Measurements from ENCODE around the gene TFPT.
A peak's percentile ranks its signal among the peaks of the same experiment; 100 is the strongest.

Gene TFPT, protein sequence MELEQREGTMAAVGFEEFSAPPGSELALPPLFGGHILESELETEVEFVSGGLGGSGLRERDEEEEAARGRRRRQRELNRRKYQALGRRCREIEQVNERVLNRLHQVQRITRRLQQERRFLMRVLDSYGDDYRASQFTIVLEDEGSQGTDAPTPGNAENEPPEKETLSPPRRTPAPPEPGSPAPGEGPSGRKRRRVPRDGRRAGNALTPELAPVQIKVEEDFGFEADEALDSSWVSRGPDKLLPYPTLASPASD

DNA sequence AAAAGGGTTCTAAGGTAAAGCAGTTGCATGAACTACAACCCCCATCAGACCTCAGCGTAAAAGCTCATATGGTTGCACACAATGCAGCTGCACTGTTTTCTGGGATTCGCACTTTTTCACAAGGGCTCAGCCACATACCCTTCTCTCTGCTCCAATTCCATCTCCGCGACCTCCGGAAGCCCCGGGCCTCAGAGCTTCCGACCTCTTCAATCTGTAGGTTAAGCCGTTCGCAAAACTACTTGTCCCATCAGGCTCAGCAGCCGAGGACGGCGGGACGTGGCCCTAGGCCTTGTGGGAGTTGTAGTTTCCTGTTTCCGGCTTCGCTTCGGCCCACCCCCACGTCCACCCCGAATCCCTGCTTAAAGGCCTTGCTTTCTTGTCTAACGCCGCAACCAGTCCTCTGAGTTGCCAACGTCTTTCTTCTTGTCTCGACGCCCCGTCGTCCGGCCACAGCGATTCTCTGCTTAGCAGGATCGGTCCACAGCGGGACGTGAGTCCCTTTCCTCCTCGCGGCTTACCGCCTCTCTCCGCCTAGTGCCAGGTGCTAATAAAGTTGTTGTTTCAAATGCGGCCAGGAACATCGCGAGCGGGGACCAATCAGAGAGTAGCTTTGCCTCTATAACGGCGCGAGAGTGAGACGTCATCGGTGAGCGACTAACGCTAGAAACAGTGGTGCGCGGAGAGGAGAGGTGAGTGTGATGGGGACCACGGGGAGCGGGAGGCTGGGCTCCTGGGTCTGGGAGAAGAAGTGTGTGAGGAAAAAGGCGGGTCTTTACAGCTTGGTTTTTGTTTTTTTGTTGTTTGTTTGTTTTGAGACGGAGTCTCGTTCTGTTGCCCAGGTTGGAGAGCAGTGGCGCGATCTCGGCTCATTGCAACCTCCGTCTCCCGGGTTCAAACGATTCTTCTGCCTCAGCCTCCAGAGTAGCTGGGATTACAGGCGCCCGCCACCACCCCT is at the start of gene TFPT, which contains the start of gene PRPF31:
TSS of gene TFPT (minus strand) at position 549 of the 955 bp plus-strand sequence. CDS start at position 161, 388 bp downstream.
TSS of gene PRPF31 (plus strand) at position 646 of the 955 bp plus-strand sequence. CDS start 2,525 bp downstream, outside the sequence.
- peak; percentile 99 for DNase-seq

DNA sequence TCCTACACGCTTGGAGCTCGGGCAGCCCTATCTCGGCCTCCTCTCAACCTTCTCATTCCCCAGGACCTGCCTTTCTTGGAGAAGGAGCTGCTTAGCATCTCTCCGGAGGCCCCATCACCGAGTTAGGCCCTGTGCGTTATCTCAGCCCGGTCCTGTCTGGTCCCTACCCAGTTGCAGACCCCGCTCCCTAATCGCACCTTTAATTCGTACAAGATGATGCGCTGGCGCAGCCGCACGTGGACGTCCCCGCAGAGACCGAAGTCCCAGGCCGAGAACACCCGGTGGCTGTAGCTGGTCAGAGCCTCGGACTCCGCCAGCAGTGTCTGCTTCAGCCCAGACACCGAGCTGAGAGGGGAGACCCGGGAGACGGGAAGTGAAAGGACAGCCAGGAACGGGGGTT is 49.8 kb upstream of the TFPT start:
- no peak for DNase-seq

DNA sequence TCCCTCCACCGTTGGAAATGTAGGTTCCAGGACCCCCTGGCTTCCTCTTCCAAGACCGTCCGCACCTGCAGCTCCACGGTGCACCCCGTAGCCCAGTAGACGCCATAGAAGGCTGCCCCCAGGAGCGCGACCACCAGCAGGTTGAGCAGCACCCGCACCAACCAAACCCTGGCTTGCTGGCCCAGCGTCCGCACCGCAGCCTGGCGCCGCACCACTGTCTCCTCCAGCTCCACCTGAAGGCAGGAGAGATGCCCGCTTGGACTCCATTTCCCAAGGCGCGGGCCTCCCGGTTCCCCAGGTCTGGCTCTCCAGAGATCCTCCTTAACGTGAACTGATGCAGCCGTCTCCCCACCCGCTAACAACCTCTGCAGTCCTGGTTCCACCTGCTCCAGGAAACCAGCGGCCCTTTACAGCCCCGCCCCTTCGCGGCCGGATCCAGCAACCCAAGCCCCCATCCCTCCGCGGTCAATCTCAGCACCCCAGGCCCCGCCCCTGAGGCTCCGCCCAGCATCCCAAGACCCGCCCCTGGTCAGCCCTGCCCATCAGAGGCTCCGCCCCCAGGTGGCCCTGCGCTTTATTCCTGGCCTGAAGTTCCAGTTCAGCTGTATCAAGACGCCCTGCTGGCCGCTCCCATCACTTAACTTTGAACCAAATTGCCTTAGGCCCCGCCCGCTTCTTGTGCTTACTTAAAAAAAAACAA is 49.1 kb upstream of the TFPT start:
- DNase-seq: peak; percentile 90

DNA sequence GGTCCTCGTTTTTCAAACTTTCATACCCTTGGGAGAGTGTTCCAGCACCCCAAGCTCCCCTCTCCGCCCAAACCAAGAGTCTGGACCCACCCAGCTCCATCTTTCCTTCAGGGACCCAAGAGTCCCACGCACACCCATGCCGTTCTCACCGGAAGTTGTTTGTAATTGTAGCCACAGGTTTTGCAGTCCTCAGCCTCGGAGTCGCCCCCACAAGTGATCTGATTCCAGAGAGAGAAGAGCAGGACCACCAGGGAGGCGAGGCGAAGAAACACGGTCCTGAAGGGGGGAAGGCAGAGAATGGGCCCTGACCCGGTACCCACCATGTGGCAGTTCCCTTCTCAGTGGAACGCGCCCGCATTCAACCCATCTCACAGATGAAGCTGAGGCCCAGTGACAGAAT is 47.4 kb upstream of the TFPT start:
- no peak for DNase-seq

DNA sequence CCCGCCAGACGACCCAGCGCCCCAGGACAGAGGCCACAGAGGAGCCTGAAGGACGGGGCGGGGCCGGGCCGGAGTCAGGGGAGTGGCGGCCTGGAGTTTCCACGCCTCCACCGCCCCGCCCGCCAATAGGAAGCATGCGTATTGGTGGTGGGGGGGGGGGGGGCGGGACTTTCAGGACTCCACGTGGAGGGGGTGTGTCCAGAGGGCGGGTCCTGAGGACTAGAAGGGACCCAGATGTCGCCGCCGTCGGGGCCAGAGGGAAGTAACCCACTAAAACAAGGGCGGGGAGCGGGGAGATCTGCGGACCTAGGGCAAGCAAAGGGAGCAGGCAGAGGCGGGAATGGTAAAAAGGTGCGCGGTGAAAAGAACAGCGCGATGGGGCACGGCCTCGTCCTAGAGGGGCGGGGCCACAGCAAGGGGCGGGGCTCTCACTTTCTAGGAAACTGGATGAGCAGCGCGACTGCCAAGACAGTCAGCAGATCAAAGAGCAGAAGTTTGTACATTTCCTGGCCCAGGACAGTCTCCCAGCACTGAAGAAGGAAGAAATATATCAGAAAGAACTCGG is 46.9 kb upstream of the TFPT start:
- DNase-seq: peak; percentile 97

DNA sequence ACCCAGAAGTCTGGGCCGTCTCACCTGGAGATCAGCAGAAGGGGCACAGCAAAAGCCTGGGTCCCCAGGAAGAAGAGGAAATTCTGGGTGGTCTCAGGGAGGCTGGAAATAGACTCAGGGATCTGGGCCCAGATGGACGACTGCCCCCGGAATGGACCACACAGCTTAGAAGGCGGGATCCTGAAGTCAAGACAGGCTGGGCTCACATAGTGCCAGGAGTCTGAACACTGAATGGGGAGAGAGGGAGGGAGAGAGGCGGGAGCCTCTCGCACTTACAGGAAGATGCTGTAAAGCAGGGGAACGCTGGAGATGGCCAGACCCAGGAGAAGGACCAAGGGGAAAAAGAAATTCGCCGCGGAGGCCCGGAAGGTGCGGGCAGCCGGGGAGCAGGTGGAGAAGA is 45.4 kb upstream of the TFPT start:
- peak; percentile 74 for DNase-seq

DNA sequence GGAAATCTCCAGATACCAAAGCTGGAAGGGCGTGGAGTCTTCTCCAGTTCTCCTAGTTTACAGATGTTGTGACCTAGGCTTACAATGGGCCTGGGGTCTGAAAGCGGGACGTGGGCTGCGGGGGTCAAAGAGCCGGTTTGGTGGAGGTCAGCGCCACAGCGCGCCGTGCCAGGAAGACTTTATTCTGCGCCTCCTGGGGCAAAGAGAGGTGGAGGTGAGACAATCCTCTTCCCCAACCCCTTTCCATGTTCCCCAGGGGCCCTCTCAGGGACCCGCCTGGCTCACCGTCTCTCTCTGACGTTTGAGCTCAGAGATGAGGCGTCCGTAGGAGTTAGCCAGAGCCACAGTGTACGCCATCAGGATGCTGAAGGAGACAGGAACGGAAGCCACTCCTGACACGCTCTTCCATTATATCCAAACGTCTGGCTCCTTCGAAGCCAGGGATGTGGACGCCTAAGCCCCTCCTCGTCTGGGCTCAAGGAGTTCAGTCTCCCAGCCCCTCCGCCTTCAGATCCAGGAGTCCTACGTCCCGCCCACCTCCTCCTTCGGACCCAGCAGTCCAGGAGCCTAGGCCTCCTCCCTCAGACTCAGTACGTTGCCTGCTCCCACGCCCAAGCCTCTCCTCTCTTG is 44.8 kb upstream of the TFPT start:
- peak; percentile 79 for DNase-seq

DNA sequence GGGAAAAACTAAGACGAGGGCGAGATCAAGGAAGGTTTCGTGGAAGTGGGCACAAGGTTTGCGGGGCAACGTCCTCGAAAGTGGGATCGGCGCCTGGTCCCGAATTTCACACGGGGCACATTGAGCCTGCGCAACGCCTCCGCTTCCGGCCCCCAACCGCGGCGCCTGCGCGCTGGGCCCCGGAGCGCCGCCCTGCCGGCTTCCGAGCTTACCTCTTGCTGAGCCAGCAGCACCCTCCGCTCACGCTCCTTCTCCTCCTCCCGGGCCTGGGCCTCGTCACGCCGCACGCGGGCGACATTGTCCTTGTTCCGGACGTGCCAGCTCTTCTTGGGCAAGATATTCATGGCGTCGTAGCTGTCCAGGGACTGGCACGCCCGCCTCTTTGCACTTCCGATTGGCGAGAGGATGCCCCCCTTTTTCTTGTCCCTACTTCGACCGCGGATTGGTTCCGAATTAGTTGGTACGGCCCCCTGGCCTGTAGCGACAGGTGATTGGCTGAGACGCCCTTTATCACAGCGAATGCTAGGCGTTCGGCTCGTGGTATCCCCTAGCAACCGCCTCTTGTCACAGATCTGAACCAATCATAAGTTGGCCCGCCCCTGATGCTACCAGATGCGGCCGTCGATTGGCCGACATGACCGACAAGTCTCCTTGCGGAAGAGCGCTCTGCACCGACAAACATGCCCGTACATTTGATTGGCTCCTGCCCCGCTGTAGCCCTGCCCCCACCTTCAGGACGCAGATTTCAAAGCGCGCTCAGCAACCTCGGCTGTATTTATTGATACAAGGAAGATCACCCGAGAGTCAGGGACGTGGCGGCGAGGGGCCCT is 44.1 kb upstream of the TFPT start, which contains the start of gene LENG1:
TSS of gene LENG1 (minus strand) at position 370 of the 830 bp plus-strand sequence. CDS start at position 344, 26 bp downstream.
- DNase-seq: peak; percentile 100

DNA sequence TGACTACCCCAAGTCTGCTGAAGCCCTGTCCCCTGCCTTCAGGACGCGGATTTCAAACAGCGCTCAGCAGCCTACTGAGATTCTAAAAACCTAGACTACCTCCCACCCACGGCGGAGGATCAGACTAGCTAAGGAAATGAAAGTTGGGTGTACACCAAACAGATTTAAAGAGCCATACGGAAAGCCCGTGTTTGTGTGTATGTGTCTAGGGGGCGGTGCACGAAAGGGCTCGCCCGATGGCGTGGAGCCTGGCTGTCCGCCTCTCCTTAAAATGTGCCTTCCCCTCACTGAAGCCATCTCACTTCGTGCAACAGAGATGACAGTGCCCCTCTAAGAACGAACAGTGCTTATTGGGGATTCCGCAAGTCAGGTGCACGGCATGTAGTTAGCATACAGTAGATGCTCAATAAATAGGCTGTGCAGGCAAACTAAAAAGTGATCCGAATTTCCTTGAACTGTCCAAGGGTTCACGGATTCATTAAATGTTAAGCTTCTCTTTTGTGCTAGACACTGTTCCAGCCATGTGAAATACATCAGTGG is 43.4 kb upstream of the TFPT start:
- peak; percentile 65 for DNase-seq

DNA sequence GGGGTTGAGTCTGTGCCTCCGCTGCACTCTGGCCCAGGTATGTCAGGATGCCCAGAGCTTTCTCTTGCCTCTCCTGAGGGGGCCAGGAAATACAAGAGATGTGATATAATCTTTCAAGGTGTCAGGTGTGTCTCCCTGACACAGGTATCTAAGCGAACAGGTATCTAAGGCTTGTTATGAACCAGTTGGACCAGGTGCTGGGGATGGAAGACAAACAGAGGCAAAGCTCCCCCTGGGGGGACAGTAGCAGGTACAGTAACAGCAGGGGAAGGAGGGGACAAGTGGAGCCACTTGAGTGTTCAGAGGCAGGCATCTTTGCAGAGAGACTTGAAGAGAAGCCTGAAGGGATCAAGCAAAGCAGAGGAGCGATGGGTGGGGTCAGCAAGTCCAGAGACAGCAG is 41.5 kb upstream of the TFPT start:
- DNase-seq: peak; percentile 31

DNA sequence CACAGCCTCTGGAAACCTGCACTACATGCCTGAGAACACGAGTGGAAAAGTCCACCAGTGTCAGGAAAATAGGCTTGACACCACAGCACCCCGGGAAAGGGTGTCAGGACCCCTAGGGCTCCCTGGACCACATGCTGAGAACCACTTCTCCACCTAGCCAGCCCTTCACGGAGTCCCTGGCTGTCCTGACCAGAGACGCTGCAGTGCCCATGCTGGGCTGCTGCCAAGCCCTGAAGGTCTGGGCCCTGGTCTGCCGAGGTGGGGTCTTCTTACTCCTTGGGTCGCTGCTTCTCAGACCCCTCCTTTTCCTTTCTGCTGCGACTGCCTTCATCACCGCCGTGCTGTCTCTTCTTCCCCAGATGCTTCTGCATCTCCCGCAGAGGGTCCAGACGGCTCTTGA is 41.0 kb upstream of the TFPT start:
- DNase-seq: no peak

DNA sequence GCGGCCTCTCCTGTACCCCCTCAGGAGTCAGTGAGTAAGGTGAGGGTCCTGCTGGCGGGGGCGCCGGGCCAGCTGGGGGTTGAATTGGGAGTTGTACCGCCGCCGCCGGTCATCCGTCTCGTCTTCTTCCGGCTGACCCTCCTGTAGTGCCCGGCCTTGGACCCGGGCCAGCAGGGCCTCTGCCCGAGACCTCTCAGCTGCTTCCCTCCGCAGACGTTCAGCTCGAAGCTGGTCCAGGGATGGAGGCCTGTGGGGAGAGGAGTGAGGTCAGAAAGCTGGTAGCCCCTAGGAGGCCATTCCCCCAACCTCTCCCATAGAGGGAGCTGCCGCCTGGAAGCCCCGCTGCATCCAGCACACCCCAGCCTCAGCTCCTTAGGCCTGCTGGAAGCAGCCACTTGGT is 40.2 kb upstream of the TFPT start:
- peak; percentile 20 for DNase-seq

DNA sequence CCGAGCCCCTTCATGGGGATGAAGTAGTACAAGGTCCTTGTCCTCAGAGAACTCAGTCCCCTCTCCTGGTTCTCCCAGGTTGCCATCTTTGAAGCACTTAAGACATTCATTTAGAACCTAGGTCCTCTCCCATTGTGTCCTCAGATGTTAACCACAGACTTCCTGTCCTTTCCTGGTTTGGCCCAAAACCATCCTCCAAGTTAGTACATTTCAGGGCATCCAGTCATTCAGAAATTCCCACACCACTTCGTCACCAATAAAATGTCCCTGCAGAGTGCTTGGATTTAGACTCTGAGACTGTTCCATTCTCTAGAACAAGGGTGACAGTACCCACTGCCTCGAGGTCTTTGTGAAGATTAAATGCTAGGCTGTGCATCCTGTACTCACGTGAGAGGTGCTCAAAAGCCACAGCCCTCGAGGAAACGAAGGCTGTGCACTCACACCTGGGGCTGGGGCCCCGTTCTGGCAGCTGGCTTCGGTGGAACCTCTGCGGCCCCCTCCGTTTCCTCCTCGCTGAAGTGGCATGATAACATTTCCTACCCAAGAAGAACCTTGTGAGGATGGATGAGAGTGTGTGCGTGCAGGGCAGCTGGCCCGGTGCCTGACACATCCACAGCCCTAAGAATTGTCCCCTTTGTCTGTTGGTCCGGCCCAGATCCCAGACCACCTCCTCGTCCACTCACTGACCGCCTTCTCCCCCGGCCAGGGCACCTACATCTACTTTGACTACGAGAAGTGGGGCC is 39.3 kb upstream of the TFPT start:
- no peak for DNase-seq

DNA sequence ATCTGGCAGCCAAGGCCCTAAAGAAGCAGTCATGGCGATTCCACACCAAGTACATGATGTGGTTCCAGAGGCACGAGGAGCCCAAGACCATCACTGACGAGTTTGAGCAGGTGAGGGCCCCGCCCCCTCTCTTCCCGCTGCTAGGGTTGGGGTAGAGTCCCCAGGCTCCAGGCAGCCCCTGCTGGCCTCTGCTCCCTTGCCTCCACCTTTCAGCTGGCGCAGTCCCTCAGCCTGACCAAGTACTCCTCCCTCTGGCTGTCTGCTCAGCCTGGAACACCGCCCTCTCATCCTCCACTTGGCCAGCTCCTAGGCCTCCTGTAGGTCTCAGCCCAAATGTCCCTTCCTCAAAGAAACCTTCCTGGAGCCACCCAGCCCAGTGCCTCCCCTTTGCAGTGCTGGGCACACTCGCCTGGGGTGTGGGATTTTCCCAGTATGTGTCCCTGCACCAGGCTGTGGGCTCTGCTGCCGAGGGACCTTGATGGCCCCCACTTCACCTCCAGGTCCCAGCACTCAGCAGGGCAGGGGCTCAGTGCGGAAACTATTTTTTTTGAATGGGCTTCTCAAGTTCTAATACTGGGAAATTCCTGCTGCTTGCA is 38.4 kb upstream of the TFPT start:
- no peak for DNase-seq

DNA sequence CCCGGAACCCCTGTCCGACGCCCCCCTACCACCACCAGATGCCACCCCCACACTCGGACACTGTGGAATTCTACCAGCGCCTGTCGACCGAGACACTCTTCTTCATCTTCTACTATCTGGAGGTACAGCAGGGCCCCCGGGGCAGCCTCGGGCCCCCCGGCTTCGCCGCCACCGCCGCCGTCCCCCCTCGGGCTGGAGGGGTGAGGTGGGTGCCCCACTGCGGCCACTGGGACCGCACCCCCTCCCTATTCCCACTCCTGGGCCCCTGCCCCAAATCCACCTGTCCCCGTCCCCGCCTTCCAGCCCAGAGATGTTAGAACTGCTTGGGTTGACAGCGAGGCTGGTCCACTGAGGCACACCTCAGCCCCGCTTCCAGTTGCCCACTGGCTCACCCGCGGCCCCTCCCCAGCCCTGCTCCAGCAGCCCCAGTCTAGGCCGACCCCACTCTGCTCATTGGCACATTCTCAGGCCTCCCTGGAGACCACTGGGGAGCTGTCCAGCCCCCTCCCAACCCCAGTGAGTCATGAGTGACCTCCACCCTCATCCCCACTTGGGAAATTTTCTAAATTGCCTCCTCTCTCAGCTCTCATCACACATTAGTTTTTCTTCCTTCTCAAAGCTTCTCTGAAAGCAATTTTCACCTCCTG is 37.5 kb upstream of the TFPT start:
- DNase-seq: no peak

DNA sequence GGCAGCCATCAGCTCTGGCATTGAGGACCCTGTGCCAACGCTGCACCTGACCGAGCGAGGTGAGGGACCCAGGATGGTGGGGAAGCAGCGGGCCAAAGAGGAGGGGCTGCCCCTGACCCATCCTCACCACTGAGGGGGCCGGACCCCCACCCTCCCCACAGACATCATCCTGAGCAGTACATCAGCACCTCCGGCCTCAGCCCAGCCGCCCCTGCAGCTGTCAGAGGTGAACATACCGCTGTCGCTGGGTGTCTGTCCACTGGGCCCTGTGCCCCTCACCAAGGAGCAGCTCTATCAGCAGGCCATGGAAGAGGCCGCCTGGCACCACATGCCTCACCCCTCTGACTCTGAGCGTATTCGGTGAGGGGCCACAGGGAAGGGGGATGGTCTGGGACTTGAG is 36.8 kb upstream of the TFPT start:
- DNase-seq: no peak

DNA sequence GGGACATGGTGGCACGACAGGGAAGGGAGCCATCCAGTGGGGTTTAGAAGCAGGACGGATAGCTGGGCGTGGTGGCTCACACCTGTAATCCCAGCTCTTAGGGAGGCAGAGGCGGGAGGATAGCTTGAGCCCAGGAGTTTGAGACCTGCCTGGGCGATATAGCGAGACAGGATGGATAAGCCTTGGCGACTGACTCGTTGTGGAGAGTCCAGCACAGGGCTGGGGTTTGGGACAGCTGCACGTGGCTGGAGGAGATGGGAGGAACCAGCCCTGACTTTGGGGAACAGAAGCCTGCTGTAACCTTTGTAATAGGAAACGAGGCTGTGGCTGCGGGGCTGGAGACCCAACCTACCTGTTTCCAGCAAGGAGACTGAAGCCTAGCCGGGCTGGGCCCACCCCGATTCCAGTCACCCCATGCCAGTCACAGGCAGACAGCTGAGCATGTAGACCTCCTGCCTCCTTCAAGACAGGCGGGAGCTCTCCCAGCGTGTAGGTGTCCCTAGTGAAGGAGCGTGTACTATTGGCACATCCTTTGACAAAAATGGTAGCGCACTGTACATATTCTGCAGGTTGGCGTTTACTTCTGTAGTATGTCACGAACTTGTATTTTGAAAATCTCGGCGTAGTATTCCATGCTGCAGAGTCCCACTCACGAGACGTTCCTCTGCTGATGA is 36.0 kb upstream of the TFPT start:
- DNase-seq: no peak

DNA sequence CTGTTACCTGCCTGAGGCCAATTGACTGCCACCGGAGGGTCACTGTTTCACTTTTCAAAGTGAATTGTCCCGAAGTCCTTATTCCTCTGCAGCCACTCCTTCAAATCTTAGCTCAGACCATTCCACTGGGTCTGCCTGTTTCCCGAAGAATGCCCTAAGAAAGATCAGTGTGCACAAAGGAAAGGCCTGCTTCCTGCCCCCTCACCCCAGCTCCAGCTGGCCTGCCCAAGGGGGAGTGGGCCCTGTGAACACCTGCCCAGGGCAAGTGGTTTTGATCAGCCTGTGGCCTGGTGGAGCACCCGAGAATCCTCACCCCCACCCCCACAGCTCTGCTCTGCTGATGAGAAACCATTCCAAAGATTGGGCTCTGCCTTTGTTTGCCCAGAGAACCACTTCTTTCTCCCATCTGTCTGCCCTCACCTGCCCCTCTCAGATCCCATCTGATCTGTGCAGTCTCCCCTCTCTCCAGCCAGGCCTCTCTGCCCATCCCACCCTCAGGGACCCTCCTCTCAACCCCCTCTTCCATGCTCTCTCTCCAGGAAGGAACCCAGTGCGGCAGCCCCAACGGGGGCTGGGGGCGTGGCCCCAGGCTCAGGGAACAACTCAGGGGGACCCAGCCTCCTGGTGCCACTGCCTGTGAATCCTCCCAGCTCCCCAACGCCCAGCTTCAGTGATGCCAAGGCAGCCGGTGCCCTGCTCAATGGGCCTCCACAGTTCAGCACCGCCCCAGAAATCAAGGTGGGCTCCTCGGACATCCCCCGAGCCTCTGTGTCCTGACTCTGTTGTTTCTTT is 33.8 kb upstream of the TFPT start:
- no peak for DNase-seq

All from DMS53 (cell line).